Measurements from ENCODE around the gene ANAPC10. TPM values are rescaled to one million over a fixed set of nuclear protein-coding genes. Genes with fewer than 3 reads are reported as not detected.
A peak's percentile ranks its signal among the peaks of the same experiment; 100 is the strongest.
"Not testable (repeated sequence)": the region's sequence is repeated elsewhere in the genome, so short reads cannot be mapped to it uniquely, and the experiment has no call there.

Gene ANAPC10
- total RNA-seq, 4 donors from 2014 or later, result 13.1 to 59.0 (median 27.9) TPM

- intact Hi-C loops (cut with DNase I; ENCODE audit: low total_unique reads), result no loop called here
- Histone ChIP-seq H3K36me3 (no peaks in the 10 kb centered on the region), H3K27ac (peak overlapping the region in 1 of 2 donors; percentile 25), H3K9me3 (no peaks in the 10 kb centered on the region), H3K4me3 (no peak overlapping the region), H3K27me3 (no peaks in the 10 kb centered on the region), H3K4me1 (no peaks in the 10 kb centered on the region)
- no peak for TF ChIP-seq CTCF (IDR thresholded peaks at IDR 0.05)
- no peak for TF ChIP-seq POLR2A (IDR thresholded peaks at IDR 0.05)
- DNase-seq, result no peak
Observed at GRCh38 chr4:145012841-145013240, 85.2 kb downstream of the ANAPC10 start.

GRCh38 chr4:145011636-145012035, 86.4 kb downstream of the ANAPC10 start:
- no peak overlapping the region for H3K27ac ChIP-seq
- no peaks in the 10 kb centered on the region for H3K9me3 ChIP-seq
- DNase-seq, result no peak
- no peaks in the 10 kb centered on the region for H3K4me1 ChIP-seq
- no peaks in the 10 kb centered on the region for H3K36me3 ChIP-seq
- no peaks in the 10 kb centered on the region for H3K27me3 ChIP-seq
- H3K4me3 ChIP-seq, result no peak overlapping the region
- TF ChIP-seq CTCF (IDR thresholded peaks at IDR 0.05) (no peak), POLR2A (IDR thresholded peaks at IDR 0.05) (no peak)
- intact Hi-C loops (cut with DNase I; ENCODE audit: low total_unique reads), result no loop called here

DNA sequence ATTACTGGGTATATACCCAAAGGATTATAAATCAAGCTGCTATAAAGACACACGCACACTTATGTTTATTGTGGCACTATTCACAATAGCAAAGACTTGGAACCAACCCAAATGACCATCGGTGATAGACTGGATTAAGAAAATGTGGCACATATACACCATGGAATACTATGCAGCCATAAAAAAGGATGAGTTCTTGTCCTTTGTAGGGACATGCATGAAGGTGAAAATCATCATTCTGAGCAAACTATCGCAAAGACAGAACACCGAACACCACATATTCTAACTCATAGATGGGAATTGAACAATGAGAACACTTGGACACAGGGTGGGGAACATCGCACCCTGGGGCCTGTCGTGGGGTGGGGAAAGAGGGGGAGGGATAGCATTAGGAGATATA, 87.7 kb downstream of the ANAPC10 start:
- DNase-seq; intact Hi-C loops (cut with DNase I; ENCODE audit: low total_unique reads); H3K27me3 ChIP-seq; H3K36me3 ChIP-seq; H3K4me1 ChIP-seq; H3K27ac ChIP-seq; H3K4me3 ChIP-seq; H3K9me3 ChIP-seq: not testable (repeated sequence)

DNA sequence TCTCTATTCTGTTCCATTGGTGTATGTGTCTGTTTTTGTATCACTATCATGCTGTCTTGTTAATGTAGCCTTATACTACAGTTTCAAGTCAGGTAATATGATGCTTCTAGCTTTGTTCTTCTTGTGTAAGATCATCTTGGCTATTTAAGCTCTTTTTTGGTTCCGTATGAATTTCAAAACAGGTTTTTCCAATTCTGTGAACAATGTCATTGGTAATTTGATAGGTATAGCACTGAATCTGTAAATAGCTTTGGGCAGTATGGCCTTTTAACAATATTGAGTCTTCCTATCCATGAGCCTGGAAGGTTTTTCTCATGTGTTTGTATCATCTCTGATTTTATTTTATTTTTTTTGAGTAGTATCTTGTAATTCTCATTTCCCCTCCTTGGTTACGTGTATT, 94.3 kb downstream of the ANAPC10 start:
- no peak for DNase-seq
- H3K27me3 ChIP-seq, result no peaks in the 10 kb centered on the region
- H3K9me3 ChIP-seq, result no peaks in the 10 kb centered on the region
- intact Hi-C loops (cut with DNase I; ENCODE audit: low total_unique reads), result no loop called here
- H3K4me1 ChIP-seq, result no peaks in the 10 kb centered on the region
- H3K4me3 ChIP-seq, result no peak overlapping the region
- no peaks in the 10 kb centered on the region for H3K36me3 ChIP-seq
- no peak for TF ChIP-seq CTCF (IDR thresholded peaks at IDR 0.05)
- no peak for TF ChIP-seq POLR2A (IDR thresholded peaks at IDR 0.05)
- H3K27ac ChIP-seq, result no peak overlapping the region

DNA sequence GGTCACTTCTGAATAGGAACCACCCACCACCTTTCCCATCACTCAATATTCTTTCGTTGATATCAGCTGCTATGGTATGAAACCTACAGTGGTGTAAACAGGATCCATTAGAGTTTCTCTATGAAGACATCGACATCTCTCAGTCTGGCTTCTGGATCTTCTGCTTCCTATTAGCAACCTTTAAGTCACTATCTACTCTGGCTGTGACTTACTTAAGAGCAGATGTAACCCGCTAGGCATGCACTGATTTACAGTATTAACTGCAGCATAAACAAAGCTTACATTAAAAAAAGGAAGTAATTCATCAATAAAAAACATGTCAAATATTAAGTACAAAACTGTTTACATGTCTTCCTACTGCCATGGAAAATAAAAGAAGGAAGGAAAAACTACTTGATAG, 96.4 kb downstream of the ANAPC10 start:
- Histone ChIP-seq H3K9me3 (no peaks in the 10 kb centered on the region), H3K27ac (no peak overlapping the region), H3K36me3 (no peaks in the 10 kb centered on the region), H3K4me3 (no peak overlapping the region), H3K4me1 (no peaks in the 10 kb centered on the region), H3K27me3 (no peaks in the 10 kb centered on the region)
- no peak for DNase-seq
- TF ChIP-seq POLR2A (IDR thresholded peaks at IDR 0.05), result no peak
- TF ChIP-seq CTCF (IDR thresholded peaks at IDR 0.05), result no peak
- intact Hi-C loops (cut with DNase I; ENCODE audit: low total_unique reads), result no loop called here

DNA sequence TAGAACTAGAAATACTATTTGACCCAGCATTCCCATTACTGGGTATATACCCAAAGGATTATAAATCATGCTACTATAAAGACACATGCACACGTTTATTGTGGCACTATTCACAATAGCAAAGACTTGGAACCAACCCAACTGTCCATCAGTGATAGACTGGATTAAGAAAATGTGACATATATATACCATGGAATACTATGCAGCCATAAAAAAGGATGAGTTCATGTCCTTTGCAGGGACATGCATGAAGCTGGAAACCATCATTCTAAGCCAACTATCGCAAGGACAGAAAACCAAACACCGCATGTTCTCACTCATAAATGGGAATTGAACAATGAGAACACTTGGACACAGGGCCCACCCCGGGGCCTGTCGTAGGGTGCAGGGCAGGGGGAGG, 97.3 kb downstream of the ANAPC10 start:
- intact Hi-C loops (cut with DNase I; ENCODE audit: low total_unique reads); DNase-seq; H3K27ac ChIP-seq; H3K4me1 ChIP-seq; H3K4me3 ChIP-seq; H3K27me3 ChIP-seq; H3K36me3 ChIP-seq; H3K9me3 ChIP-seq: not testable (repeated sequence)
